GM10847 (cell line): ENCODE measurements around the gene CLEC4D.

ENCODE experiments used
- POLR2A ChIP-seq: IDR thresholded peaks from 2 replicates; pipeline ENCODE4 v1.6.1; 2011; ENCODE audit not compliant: insufficient read length; ENCODE audit errors: extremely low read depth

Gene CLEC4D

GRCh38 chr12:8562310-8562709, 49.0 kb downstream of the CLEC4D start:
- no peak for TF ChIP-seq POLR2A

GRCh38 chr12:8563356-8563755, 50.1 kb downstream of the CLEC4D start:
- TF ChIP-seq POLR2A: no peak

DNA sequence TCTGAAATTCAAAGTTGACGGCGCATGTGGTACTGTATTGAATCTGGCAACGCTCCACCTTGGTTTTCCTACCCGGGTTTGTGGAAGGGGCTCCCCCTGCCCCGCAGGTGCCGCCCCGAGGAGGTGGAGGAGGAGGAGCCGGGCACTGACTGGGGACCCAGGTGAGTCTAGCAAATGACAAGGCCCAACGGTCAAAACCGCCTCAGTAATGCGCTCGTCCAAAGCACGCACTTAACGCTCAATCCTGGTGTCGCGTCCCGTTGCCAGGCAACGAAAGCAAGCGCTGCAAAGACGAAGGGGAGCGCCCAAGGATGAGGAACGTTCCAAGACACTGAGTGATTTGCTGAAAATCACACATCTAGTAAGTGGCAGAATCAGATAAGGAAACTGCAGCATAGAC, 51.4 kb downstream of the CLEC4D start:
- no peak for TF ChIP-seq POLR2A

GRCh38 chr12:8566525-8566924, 53.2 kb downstream of the CLEC4D start:
- TF ChIP-seq POLR2A: no peak
